ENCODE results near the gene DUSP3. TPM values are rescaled to one million over a fixed set of nuclear protein-coding genes. Genes with fewer than 3 reads are reported as not detected.
"Not testable (repeated sequence)": the region's sequence is repeated elsewhere in the genome, so short reads cannot be mapped to it uniquely, and the experiment has no call there.

DUSP3 gene
- total RNA-seq, 4 donors from 2014 or later, result 33.7 to 58.4 (median 36.8) TPM

- no peaks in the 10 kb centered on the region for H3K9me3 ChIP-seq
- TF ChIP-seq CTCF (IDR thresholded peaks at IDR 0.05) (no peak), POLR2A (IDR thresholded peaks at IDR 0.05) (no peak)
- intact Hi-C loops (cut with DNase I), result no loop called here
- no peak overlapping the region for H3K27ac ChIP-seq
- peaks cover 0 to 5% (median 0%) of the 10 kb centered on the region in 3 donors for H3K4me1 ChIP-seq
- peaks cover 0 to 12% (median 0%) of the 10 kb centered on the region in 3 donors for H3K36me3 ChIP-seq
- WGBS, 2 donors, result 62 to 78% methylated on average over 2 to 3 of the region's 3 CpGs
- H3K27me3 ChIP-seq, result peaks cover 0 to 7% (median 0%) of the 10 kb centered on the region in 4 donors
- H3K4me3 ChIP-seq, result no peak overlapping the region
- no peak for DNase-seq
Measured at GRCh38 chr17:43801844-43802243, 23.1 kb upstream of the DUSP3 start.

DNA sequence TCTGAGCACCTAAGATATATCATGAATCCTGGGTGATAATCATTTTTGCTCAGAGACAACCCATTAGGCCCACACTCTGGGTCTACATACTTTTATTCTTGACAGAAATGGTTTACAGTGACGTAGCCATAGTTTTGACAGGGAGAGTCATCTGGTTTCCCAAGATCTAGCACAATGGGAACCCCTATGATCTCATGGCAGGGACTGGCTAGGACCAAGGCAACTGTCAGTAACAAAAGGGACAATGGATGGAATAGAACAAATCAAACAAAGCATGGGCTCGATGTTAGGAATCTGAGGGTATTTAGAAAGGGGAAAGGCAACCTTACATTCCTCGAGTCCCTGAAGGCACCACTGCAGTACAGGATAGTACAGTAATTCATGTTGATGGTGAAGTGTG is 22.0 kb upstream of the DUSP3 start:
- no peak overlapping the region for H3K27ac ChIP-seq
- WGBS, 2 donors, result 84 to 85% methylated on average over 3 of the region's 3 CpGs
- intact Hi-C loops (cut with DNase I), result no loop called here

GRCh38 chr17:43799047-43799446 is 20.3 kb upstream of the DUSP3 start:
- no peak overlapping the region for H3K27ac ChIP-seq
- no peak for TF ChIP-seq POLR2A (IDR thresholded peaks at IDR 0.05)
- H3K27me3 ChIP-seq, result peaks cover 0 to 7% (median 0%) of the 10 kb centered on the region in 4 donors
- H3K9me3 ChIP-seq, result no peaks in the 10 kb centered on the region
- H3K36me3 ChIP-seq, result peaks cover 0 to 8% (median 0%) of the 10 kb centered on the region in 3 donors
- intact Hi-C loops (cut with DNase I), result no loop called here
- H3K4me1 ChIP-seq, result peaks cover 0 to 5% (median 0%) of the 10 kb centered on the region in 3 donors
- no peak overlapping the region for H3K4me3 ChIP-seq
- DNase-seq, result no peak
- WGBS, 2 donors, result 64 to 73% methylated on average over 2 of the region's 2 CpGs

More for the DNA sequence above, 22.0 kb upstream of the DUSP3 start:
- Histone ChIP-seq H3K27me3 (peaks cover 0 to 7% (median 0%) of the 10 kb centered on the region in 4 donors), H3K9me3 (no peaks in the 10 kb centered on the region), H3K36me3 (peaks cover 0 to 8% (median 0%) of the 10 kb centered on the region in 3 donors), H3K4me3 (no peak overlapping the region), H3K4me1 (peaks cover 0 to 5% (median 0%) of the 10 kb centered on the region in 3 donors)
- no peak for DNase-seq
- no peak for TF ChIP-seq POLR2A (IDR thresholded peaks at IDR 0.05)

DNA sequence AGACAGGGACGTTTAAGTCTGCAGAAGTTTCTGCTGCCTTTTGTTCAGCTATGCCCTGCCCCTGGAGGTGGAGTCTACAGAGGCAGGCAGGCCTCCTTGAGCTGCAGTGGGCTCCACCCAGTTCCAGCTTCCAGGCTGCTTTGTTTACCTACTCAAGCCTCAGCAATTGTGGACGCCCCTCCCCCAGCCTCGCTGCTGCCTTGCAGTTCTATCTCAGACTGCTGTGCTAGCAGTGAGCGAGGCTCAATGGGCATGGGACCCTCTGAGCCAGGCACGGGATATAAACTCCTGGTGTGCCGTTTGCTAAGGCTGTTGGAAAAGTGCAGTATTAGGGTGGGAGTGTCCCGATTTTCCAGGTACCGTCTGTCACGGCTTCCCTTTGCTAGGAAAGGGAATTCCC is 19.2 kb upstream of the DUSP3 start:
- H3K9me3 ChIP-seq; H3K27me3 ChIP-seq; H3K36me3 ChIP-seq; H3K4me1 ChIP-seq; intact Hi-C loops (cut with DNase I); H3K4me3 ChIP-seq; H3K27ac ChIP-seq; DNase-seq: not testable (repeated sequence)
- whole genome bisulfite sequencing, 2 donors, result 61 to 94% methylated on average over 3 to 4 of the region's 9 CpGs

- peaks cover 0 to 21% (median 12%) of the 10 kb centered on the region in 3 donors for H3K4me1 ChIP-seq
- H3K9me3 ChIP-seq; intact Hi-C loops (cut with DNase I); H3K27me3 ChIP-seq; H3K27ac ChIP-seq; H3K36me3 ChIP-seq; DNase-seq; H3K4me3 ChIP-seq: not testable (repeated sequence)
- 78 to 79% methylated on average over 4 of the region's 4 CpGs for WGBS, 2 donors
Measured at GRCh38 chr17:43792668-43793067, 13.9 kb upstream of the DUSP3 start.

GRCh38 chr17:43791589-43791988 is 12.8 kb upstream of the DUSP3 start:
- WGBS, 2 donors, result 8 to 19% methylated on average over 3 of the region's 3 CpGs
- no peak for DNase-seq
- intact Hi-C loops (cut with DNase I), result no loop called here

DNA sequence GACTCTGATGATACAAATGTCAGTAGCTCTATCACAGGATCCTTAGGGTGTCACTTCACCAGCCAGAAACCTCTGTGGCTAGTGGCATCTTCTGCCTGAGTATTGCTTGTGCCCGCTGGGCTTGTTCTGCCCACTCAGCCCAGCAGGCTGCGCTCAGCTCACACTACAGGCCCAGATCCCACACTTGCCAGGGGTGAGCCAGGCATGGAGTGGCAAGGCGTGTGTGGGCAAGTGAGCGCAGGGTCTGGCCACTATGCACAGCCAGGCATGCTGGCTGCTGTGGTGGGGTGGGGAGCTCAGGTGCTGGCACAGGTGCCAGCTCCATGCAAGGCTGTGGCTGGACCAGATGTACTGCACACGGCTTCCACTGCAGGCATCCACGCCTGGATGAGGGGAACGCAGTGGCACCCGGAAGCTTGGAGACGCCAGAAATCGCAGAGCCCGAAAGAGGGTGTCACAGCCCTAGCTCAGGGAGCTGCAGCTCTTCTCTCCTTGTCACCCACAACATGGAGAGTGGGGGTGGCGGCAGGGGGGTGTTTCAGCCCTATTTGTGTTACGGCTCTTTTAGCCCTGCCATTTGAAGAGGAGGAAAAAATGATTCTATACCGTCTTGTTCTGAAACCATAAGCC is 11.6 kb upstream of the DUSP3 start:
- Histone ChIP-seq H3K27me3 (no peaks in the 10 kb centered on the region), H3K36me3 (no peaks in the 10 kb centered on the region), H3K4me3 (peak overlapping the region in 2 of 4 donors; percentile 11 to 33), H3K9me3 (no peaks in the 10 kb centered on the region), H3K27ac (no peak overlapping the region), H3K4me1 (peaks cover 0 to 21% (median 12%) of the 10 kb centered on the region in 3 donors)
- TF ChIP-seq CTCF (IDR thresholded peaks at IDR 0.05), result peak in 5 of 6 experiments; percentile 40 to 86 (median 79)
- no peak for TF ChIP-seq POLR2A (IDR thresholded peaks at IDR 0.05)
- WGBS, 2 donors, result 35 to 88% methylated on average over 4 to 7 of the region's 14 CpGs
- intact Hi-C loops (cut with DNase I), result no loop called here
- no peak for DNase-seq

More at GRCh38 chr17:43791589-43791988, 12.8 kb upstream of the DUSP3 start:
- Histone ChIP-seq H3K4me3 (no peak overlapping the region), H3K9me3 (no peaks in the 10 kb centered on the region), H3K4me1 (peaks cover 0 to 21% (median 12%) of the 10 kb centered on the region in 3 donors), H3K27ac (no peak overlapping the region), H3K36me3 (no peaks in the 10 kb centered on the region), H3K27me3 (no peaks in the 10 kb centered on the region)
- no peak for TF ChIP-seq POLR2A (IDR thresholded peaks at IDR 0.05)

All from esophagus squamous epithelium (tissue), 5 donors.